Calu3 (cell line): ENCODE measurements around the gene ING2. TPM values are rescaled to one million over a fixed set of nuclear protein-coding genes. Genes with fewer than 3 reads are reported as not detected.
"Not testable (repeated sequence)": the region's sequence is repeated elsewhere in the genome, so short reads cannot be mapped to it uniquely, and the experiment has no call there.

Source experiments
- BruUV-seq: library from RNA; stranded (reverse); fragments of 400-500 nt; replicated peaks from 2 replicates; lab custom pipeline; 2021; lab: Mats Ljungman, UMichigan
- CTCF ChIA-PET: fragments of 300-600 bp; sonication (Branson Sonifier 250); formaldehyde crosslinking; loops from one replicate; lab custom pipeline; 2022; ENCODE audit warnings: antibody characterized with exemption; lab: Charles Lee
- DNase-seq: peaks from one replicate; pipeline ENCODE4 v3.0.0; 2022
- H3K27ac Mint-ChIP-seq: one replicate; pipeline ENCODE4 v1.8.0; 2022; ENCODE audit warnings: mixed read lengths; ENCODE audit not compliant: unreplicated experiment
- H3K27me3 Mint-ChIP-seq: one replicate; pipeline ENCODE4 v1.8.0; 2022; ENCODE audit warnings: mixed read lengths; ENCODE audit not compliant: unreplicated experiment
- H3K36me3 Mint-ChIP-seq: one replicate; pipeline ENCODE4 v1.8.0; 2022; ENCODE audit warnings: mild to moderate bottlenecking, moderate library complexity, mixed read lengths; ENCODE audit not compliant: insufficient read depth, unreplicated experiment
- H3K4me1 Mint-ChIP-seq: one replicate; pipeline ENCODE4 v1.8.0; 2022; ENCODE audit warnings: mild to moderate bottlenecking, low read depth, mixed read lengths; ENCODE audit not compliant: unreplicated experiment
- H3K4me3 Mint-ChIP-seq: one replicate; pipeline ENCODE4 v1.8.0; 2022; ENCODE audit warnings: mild to moderate bottlenecking, low read depth, moderate library complexity, mixed read lengths; ENCODE audit not compliant: unreplicated experiment
- H3K9me3 Mint-ChIP-seq: one replicate; pipeline ENCODE4 v1.8.0; 2022; ENCODE audit warnings: low read depth, mixed read lengths; ENCODE audit not compliant: unreplicated experiment
- intact Hi-C: fragments of 100-400 bp; cut with micrococcal nuclease; formaldehyde crosslinking; loops from one replicate; pipeline ENCODE4 v1.10.0; 2022; ENCODE audit not compliant: unreplicated experiment
- total RNA-seq: library from RNA; stranded (reverse); gene quantifications from 2 replicates; pipeline ENCODE4 v1.2.3, GENCODE V29; 2022
- TF ChIP-seq, protein P1 (sequence below): fragments of 200-600 bp; IDR thresholded peaks from one replicate; pipeline ENCODE4 v1.8.0; 2022; ENCODE audit warnings: antibody characterized with exemption; ENCODE audit not compliant: unreplicated experiment

Gene ING2
- total RNA-seq, 1 experiment from 2014 or later: 12.1 TPM

DNA sequence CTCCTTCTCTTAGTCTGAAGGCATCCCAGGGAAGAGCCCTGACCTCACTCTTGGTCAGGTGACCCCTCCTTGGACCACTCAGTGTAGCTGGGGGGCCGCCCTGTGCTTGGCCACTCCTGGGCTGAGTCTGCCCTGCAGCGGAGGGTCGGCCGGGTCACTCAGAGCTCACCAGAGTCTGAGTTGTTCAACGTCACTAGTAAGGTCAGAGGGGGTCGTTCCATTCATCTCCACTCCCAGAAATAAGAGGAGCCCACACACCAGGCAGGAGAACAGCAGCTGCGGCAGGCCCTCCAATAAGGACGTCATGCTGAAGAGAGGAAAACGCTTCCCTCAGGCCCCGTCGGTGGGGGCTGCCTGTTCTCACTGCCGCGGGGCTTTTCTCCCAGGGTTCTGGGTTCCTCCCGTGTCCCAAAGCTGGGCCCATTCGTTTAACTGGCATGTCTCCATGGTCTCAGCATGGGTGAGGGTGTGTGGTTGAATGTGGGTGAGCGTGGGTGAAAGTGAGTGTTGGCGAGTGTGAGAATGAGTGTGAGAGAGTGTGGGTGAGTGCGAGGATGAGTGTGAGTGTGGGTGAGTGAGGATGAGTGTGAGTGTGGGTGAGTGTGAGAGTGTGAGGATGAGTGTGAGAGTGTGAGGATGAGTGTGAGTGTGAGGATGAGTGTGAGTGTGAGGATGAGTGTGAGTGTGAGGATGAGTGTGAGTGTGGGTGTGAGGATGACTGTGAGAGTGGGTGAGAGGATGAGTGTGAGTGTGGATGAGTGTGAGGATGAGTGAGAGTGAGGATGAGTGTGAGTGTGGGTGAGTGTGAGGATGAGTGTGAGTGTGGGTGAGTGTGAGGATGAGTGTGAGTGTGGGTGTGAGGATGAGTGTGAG, 47.7 kb downstream of the ING2 start:
- CTCF ChIA-PET: no interaction called here
- H3K4me3 Mint-ChIP-seq: no peak overlapping the region
- H3K27me3 Mint-ChIP-seq: peaks cover 17% of the 10 kb centered on the region

GRCh38 chr4:183553147-183553478, 48.3 kb downstream of the ING2 start:
- DNase-seq, H3K36me3 Mint-ChIP-seq, intact Hi-C loops, H3K9me3 Mint-ChIP-seq, H3K27ac Mint-ChIP-seq, CTCF ChIA-PET, H3K4me3 Mint-ChIP-seq, H3K4me1 Mint-ChIP-seq, BruUV-seq: not testable (repeated sequence)
- peaks cover 17% of the 10 kb centered on the region for H3K27me3 Mint-ChIP-seq

More for the DNA sequence above, 47.7 kb downstream of the ING2 start:
- H3K36me3 Mint-ChIP-seq: no peaks in the 10 kb centered on the region
- no TSS peak for BruUV-seq
- no peak for DNase-seq
- TF ChIP-seq, protein P1, sequence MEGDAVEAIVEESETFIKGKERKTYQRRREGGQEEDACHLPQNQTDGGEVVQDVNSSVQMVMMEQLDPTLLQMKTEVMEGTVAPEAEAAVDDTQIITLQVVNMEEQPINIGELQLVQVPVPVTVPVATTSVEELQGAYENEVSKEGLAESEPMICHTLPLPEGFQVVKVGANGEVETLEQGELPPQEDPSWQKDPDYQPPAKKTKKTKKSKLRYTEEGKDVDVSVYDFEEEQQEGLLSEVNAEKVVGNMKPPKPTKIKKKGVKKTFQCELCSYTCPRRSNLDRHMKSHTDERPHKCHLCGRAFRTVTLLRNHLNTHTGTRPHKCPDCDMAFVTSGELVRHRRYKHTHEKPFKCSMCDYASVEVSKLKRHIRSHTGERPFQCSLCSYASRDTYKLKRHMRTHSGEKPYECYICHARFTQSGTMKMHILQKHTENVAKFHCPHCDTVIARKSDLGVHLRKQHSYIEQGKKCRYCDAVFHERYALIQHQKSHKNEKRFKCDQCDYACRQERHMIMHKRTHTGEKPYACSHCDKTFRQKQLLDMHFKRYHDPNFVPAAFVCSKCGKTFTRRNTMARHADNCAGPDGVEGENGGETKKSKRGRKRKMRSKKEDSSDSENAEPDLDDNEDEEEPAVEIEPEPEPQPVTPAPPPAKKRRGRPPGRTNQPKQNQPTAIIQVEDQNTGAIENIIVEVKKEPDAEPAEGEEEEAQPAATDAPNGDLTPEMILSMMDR: no peak
- H3K4me1 Mint-ChIP-seq: no peaks in the 10 kb centered on the region
- peaks cover 3% of the 10 kb centered on the region for H3K9me3 Mint-ChIP-seq
- intact Hi-C loops: no loop called here
- H3K27ac Mint-ChIP-seq: no peak overlapping the region

- peaks cover 2% of the 10 kb centered on the region for H3K9me3 Mint-ChIP-seq
- no peak overlapping the region for H3K27ac Mint-ChIP-seq
- BruUV-seq: no TSS peak
- H3K36me3 Mint-ChIP-seq: no peaks in the 10 kb centered on the region
- H3K27me3 Mint-ChIP-seq: peaks cover 17% of the 10 kb centered on the region
- H3K4me3 Mint-ChIP-seq: no peak overlapping the region
- H3K4me1 Mint-ChIP-seq: no peaks in the 10 kb centered on the region
- intact Hi-C loops: no loop called here
- no peak for DNase-seq
- TF ChIP-seq, protein P1: no peak
- CTCF ChIA-PET: no interaction called here
Observed at GRCh38 chr4:183553601-183554345, 48.9 kb downstream of the ING2 start.

GRCh38 chr4:183554346-183554686, 49.5 kb downstream of the ING2 start:
- Mint-ChIP-seq H3K36me3 (no peaks in the 10 kb centered on the region), H3K27me3 (peaks cover 17% of the 10 kb centered on the region), H3K4me3 (no peak overlapping the region), H3K27ac (no peak overlapping the region), H3K4me1 (no peaks in the 10 kb centered on the region), H3K9me3 (no peaks in the 10 kb centered on the region)
- TF ChIP-seq, protein P1: no peak
- CTCF ChIA-PET: no interaction called here
- no peak for DNase-seq
- intact Hi-C loops: no loop called here
- no TSS peak for BruUV-seq
